AG04450 (cell line): Measurements from ENCODE around the gene MUC22. TPM values are rescaled to one million over a fixed set of nuclear protein-coding genes. Genes with fewer than 3 reads are reported as not detected.

Source experiments
- CTCF ChIA-PET: fragments of 300-600, 350-600 bp; formaldehyde crosslinking; extraction: SDS; loops from one replicate; lab custom pipeline; 2022; ENCODE audit warnings: antibody characterized with exemption, inconsistent platforms; lab: Charles Lee
- POLR2A ChIA-PET: fragments of 350-600 bp; formaldehyde crosslinking; extraction: SDS; loops from one replicate; lab custom pipeline; 2021; ENCODE audit warnings: antibody characterized with exemption, inconsistent platforms; lab: Yijun Ruan, JAX
- DNase-seq: peaks from one replicate; pipeline ENCODE4 v3.0.0-alpha.2; 2011; ENCODE audit warnings: low read depth, low spot score
- H3K27ac ChIP-seq: one replicate; pipeline ENCODE4 v1.5.1; 2012; ENCODE audit warnings: low read depth, low read length, control low read depth
- H3K27me3 ChIP-seq: one replicate; pipeline ENCODE4 v1.6.0; 2012; ENCODE audit warnings: low read length; ENCODE audit not compliant: control insufficient read depth, insufficient read depth
- H3K4me3 ChIP-seq: 2 replicates; pipeline ENCODE4 v1.5.1; 2011; ENCODE audit warnings: mild to moderate bottlenecking, low read depth, low read length, control low read depth
- H3K9me3 ChIP-seq: 2 replicates; pipeline ENCODE4 v1.5.1; 2012; ENCODE audit warnings: low read length; ENCODE audit not compliant: control insufficient read depth, insufficient read depth
- polyA plus RNA-seq: library from polyadenylated mRNA; depleted of rRNA; stranded (reverse); fragments of >200 nt; gene quantifications from 2 replicates; pipeline ENCODE4 v1.2.3, GENCODE V29; 2011
- TF ChIP-seq, protein P1 (sequence below): IDR thresholded peaks from 2 replicates; pipeline ENCODE4 v1.5.1; 2011; ENCODE audit warnings: low read depth, low read length, control low read depth, inconsistent platforms

The MUC22 gene
- polyA plus RNA-seq, 1 experiment: not detected

DNA sequence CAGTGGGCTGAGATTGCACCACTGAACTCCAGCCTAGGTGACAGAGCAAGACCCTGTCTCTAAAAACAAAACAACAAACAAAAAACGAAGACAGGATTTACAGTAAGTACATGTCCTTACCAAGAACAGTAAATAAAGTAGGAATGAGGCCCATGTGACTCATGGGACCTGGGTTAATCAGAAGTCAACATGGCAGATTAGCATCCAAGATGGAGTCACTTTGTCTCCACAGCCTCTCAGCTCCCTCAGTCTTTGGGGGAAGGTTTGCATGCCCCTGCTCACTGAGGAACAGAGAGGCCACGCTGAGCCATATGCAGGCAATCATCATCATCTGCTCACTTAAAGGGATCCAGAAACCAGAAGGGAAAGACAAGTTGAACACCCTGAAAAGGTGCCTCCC is 7.8 kb upstream of the MUC22 start:
- POLR2A ChIA-PET: no interaction called here
- CTCF ChIA-PET: no interaction called here
- TF ChIP-seq, protein P1, sequence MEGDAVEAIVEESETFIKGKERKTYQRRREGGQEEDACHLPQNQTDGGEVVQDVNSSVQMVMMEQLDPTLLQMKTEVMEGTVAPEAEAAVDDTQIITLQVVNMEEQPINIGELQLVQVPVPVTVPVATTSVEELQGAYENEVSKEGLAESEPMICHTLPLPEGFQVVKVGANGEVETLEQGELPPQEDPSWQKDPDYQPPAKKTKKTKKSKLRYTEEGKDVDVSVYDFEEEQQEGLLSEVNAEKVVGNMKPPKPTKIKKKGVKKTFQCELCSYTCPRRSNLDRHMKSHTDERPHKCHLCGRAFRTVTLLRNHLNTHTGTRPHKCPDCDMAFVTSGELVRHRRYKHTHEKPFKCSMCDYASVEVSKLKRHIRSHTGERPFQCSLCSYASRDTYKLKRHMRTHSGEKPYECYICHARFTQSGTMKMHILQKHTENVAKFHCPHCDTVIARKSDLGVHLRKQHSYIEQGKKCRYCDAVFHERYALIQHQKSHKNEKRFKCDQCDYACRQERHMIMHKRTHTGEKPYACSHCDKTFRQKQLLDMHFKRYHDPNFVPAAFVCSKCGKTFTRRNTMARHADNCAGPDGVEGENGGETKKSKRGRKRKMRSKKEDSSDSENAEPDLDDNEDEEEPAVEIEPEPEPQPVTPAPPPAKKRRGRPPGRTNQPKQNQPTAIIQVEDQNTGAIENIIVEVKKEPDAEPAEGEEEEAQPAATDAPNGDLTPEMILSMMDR: no peak
- peaks cover 3% of the 10 kb centered on the region for H3K27me3 ChIP-seq
- DNase-seq: no peak
- no peak overlapping the region for H3K4me3 ChIP-seq
- H3K9me3 ChIP-seq: no peaks in the 10 kb centered on the region
- H3K27ac ChIP-seq: no peak overlapping the region

DNA sequence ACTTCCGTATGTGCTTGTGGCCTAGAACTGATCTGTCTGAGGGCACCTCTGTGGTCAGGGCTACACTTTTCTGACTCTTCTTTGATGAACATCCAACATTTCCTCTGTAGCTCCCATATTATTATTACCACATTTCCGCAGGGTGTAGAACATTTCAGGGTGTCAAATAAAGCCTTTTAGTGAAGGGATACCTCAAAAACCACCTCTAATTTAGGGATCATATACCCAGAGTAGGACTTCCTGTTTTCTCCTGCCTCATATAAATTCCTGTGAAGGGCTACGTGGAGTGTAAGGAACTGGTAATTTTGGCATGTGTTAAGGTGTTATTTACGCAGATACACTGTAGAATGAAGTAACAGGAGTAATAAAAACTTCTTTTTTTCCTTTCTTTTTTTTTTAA is 5.5 kb upstream of the MUC22 start:
- no peak overlapping the region for H3K27ac ChIP-seq
- H3K4me3 ChIP-seq: no peak overlapping the region
- H3K9me3 ChIP-seq: no peaks in the 10 kb centered on the region
- no peak for DNase-seq
- no peaks in the 10 kb centered on the region for H3K27me3 ChIP-seq
- ChIA-PET POLR2A (no interaction called here), CTCF (interaction anchor here (1.0 kb wide), 2 partner anchors 75 to 89 kb away, joined by 3 read pairs; no protein-coding TSS in a partner anchor)
- TF ChIP-seq, protein P1: no peak

DNA sequence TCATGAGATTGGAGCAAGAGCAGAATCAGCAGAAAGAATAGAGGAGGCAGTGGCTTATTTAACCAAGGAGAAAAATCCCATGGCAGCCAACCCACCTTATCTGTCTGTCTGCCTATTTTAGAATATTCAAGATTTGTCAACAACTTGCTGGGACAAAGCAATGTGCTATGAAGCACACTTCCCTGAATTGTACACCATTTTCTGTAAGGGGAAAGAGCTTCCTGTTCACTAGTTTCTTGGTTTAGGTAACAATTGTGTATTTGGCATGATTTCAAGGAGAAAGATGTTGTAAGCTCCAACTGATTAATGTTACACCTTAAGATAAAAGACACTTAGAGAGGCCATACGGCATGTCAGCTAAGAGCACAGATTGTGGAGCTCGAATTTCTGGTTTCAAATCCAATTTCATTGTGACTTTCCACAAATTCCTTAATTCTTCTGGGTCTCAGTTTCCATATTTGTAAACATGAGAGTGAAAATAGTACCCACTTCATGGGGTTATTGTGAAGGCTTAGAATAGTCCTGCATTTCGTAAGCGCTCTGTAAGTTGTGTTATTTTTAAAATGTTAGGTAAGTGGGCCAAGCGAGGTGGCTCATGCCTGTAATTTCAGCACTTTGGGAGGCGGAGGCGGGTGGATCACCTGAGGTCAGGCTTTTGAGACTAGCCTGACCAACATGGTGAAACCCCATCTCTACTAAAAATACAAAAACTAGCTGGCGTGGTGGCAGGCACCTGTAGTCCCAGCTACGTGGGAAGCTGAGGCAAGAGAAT is 4.8 kb upstream of the MUC22 start:
- H3K27ac ChIP-seq: no peak overlapping the region
- ChIA-PET POLR2A (no interaction called here), CTCF (interaction anchor here (1.0 kb wide), 2 partner anchors 74 to 89 kb away, joined by 3 read pairs; no protein-coding TSS in a partner anchor)
- TF ChIP-seq, protein P1: no peak
- DNase-seq: no peak
- no peaks in the 10 kb centered on the region for H3K9me3 ChIP-seq
- H3K27me3 ChIP-seq: no peaks in the 10 kb centered on the region
- H3K4me3 ChIP-seq: no peak overlapping the region

DNA sequence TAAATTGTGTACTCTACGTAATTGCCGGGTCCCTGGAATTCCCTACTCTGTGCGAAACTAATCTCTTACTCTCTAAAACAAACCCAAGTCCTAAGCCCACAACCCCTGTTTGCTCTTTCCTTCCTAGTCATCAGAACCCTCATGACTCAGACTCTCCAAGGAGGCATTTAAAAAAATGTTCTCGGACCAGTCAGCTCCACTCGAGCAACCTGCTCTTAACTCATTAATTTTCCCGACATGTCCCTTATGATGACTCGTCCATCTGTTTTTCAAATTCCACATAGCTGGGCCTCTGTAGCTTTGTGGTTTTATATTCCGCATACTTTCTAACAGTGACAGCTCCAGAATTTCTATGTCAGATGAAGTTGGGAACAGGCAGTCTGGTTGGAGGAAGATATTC is 2.6 kb upstream of the MUC22 start:
- peak; percentile 48 for DNase-seq
- peaks cover 4% of the 10 kb centered on the region for H3K27me3 ChIP-seq
- ChIA-PET POLR2A (no interaction called here), CTCF (interaction anchor here (0.8 to 0.9 kb wide), 2 partner anchors 61 to 72 kb away, joined by 3 read pairs; no protein-coding TSS in a partner anchor)
- H3K27ac ChIP-seq: peak overlapping the region; percentile 40
- no peak overlapping the region for H3K4me3 ChIP-seq
- no peaks in the 10 kb centered on the region for H3K9me3 ChIP-seq
- TF ChIP-seq, protein P1: no peak

DNA sequence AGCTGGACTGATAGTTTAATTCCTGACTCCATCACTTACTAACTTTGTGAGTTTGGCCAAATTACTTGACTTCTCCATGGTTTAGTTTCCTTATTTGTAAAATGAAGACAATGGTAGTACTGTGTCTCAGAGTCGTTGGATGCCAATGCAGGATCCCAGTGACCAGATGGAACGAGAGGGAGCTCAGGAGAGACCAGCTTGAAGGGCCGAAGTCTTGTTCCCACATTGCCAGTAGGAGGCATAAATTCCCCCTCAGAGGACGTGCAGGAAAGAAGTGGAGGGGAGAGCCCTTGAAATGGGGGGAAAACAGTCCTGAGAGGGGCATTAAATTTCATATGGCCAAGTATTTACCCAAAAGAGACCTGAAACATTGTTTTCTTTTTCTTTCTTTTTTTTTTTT is 2.1 kb upstream of the MUC22 start:
- TF ChIP-seq, protein P1: no peak
- DNase-seq: no peak
- Histone ChIP-seq H3K9me3 (no peaks in the 10 kb centered on the region), H3K27me3 (peaks cover 7% of the 10 kb centered on the region), H3K4me3 (no peak overlapping the region), H3K27ac (peak overlapping the region; percentile 40)
- CTCF ChIA-PET: interaction anchor here (0.8 to 0.9 kb wide), 2 partner anchors 61 to 72 kb away, joined by 3 read pairs; no protein-coding TSS in a partner anchor
- POLR2A ChIA-PET: no interaction called here
